ENCODE measurements around the gene EYA2. TPM values are rescaled to one million over a fixed set of nuclear protein-coding genes. Genes with fewer than 3 reads are reported as not detected.
A peak's percentile ranks its signal among the peaks of the same experiment; 100 is the strongest.

EYA2 gene
- total RNA-seq, 6 experiments from 2014 or later: 0.14 to 0.51 (median 0.28) TPM; not detected in 1

GRCh38 chr20:46951840-46952497, 57.3 kb downstream of the EYA2 start:
- H3K27me3 Mint-ChIP-seq (ENCODE audit: insufficient read depth): peaks cover 25% of the 10 kb centered on the region
- peaks cover 46% of the 10 kb centered on the region for H3K4me1 Mint-ChIP-seq (ENCODE audit: low read depth)
- no peak for TF ChIP-seq CTCF (IDR thresholded peaks at IDR 0.05)
- peak; percentile 25 for DNase-seq
- H3K27ac Mint-ChIP-seq: no peak overlapping the region
- peaks cover 6% of the 10 kb centered on the region for H3K9me3 Mint-ChIP-seq
- no peak overlapping the region for H3K4me3 Mint-ChIP-seq
- peaks cover 16% of the 10 kb centered on the region for H3K36me3 Mint-ChIP-seq (ENCODE audit: low read depth)

- TF ChIP-seq CTCF (IDR thresholded peaks at IDR 0.05): no peak
- no peak overlapping the region for H3K27ac Mint-ChIP-seq
- H3K4me3 Mint-ChIP-seq: peak overlapping the region; percentile 87; the same call in 1 of the 2 replicates
- peaks cover 57% of the 10 kb centered on the region for H3K4me1 Mint-ChIP-seq (ENCODE audit: low read depth)
- no peak for DNase-seq
- peaks cover 20% of the 10 kb centered on the region for H3K9me3 Mint-ChIP-seq
- H3K36me3 Mint-ChIP-seq (ENCODE audit: low read depth): peaks cover 29% of the 10 kb centered on the region
- peaks cover 18% of the 10 kb centered on the region for H3K27me3 Mint-ChIP-seq (ENCODE audit: insufficient read depth)
Observed at GRCh38 chr20:46953596-46953995, 59.0 kb downstream of the EYA2 start.

GRCh38 chr20:46954490-46955038, 59.9 kb downstream of the EYA2 start:
- H3K4me3 Mint-ChIP-seq: peak overlapping the region; percentile 87
- peak overlapping the region; percentile 93 for H3K27ac Mint-ChIP-seq
- peaks cover 32% of the 10 kb centered on the region for H3K36me3 Mint-ChIP-seq (ENCODE audit: low read depth)
- peak; percentile 99 for DNase-seq
- TF ChIP-seq CTCF (IDR thresholded peaks at IDR 0.05): no peak
- H3K9me3 Mint-ChIP-seq: peaks cover 23% of the 10 kb centered on the region
- peaks cover 67% of the 10 kb centered on the region for H3K4me1 Mint-ChIP-seq (ENCODE audit: low read depth)
- H3K27me3 Mint-ChIP-seq (ENCODE audit: insufficient read depth): peaks cover 11% of the 10 kb centered on the region

GRCh38 chr20:46955601-46956556, 61.2 kb downstream of the EYA2 start:
- Mint-ChIP-seq H3K36me3 (ENCODE audit: low read depth) (peaks cover 32% of the 10 kb centered on the region), H3K27me3 (ENCODE audit: insufficient read depth) (peaks cover 6% of the 10 kb centered on the region), H3K27ac (peak overlapping the region; percentile 54; the same call in 1 of the 2 replicates), H3K4me1 (ENCODE audit: low read depth) (peaks cover 73% of the 10 kb centered on the region), H3K9me3 (peaks cover 23% of the 10 kb centered on the region), H3K4me3 (peak overlapping the region; percentile 33; the same call in 1 of the 2 replicates)
- DNase-seq: peak; percentile 49
- TF ChIP-seq CTCF (IDR thresholded peaks at IDR 0.05): no peak

- H3K36me3 Mint-ChIP-seq (ENCODE audit: low read depth): peaks cover 28% of the 10 kb centered on the region
- DNase-seq: peak; percentile 96
- peak overlapping the region; percentile 86 for H3K27ac Mint-ChIP-seq
- TF ChIP-seq CTCF (IDR thresholded peaks at IDR 0.05): no peak
- H3K4me1 Mint-ChIP-seq (ENCODE audit: low read depth): peaks cover 61% of the 10 kb centered on the region
- peaks cover 3% of the 10 kb centered on the region for H3K27me3 Mint-ChIP-seq (ENCODE audit: insufficient read depth)
- peak overlapping the region; percentile 37 for H3K4me3 Mint-ChIP-seq
- H3K9me3 Mint-ChIP-seq: peaks cover 23% of the 10 kb centered on the region
Observed at GRCh38 chr20:46959081-46959692, 64.5 kb downstream of the EYA2 start.
